ENCODE measurements around the gene BRIX1.

GRCh38 chr5:34868791-34869190 lies 46.7 kb upstream of the BRIX1 start:
- TF ChIP-seq CTCF (IDR thresholded peaks at IDR 0.05 in 8 of 11, conservative IDR thresholded peaks at IDR 0.05 in 3 of 11) (no peak), POLR2A (IDR thresholded peaks at IDR 0.05) (no peak), POLR2AphosphoS5 (IDR thresholded peaks at IDR 0.05) (no peak)
